ENCODE measurements around the gene SP1.
A peak's percentile ranks its signal among the peaks of the same experiment; 100 is the strongest.
"Not testable (repeated sequence)": the region's sequence is repeated elsewhere in the genome, so short reads cannot be mapped to it uniquely, and the experiment has no call there.

SP1 gene

DNA sequence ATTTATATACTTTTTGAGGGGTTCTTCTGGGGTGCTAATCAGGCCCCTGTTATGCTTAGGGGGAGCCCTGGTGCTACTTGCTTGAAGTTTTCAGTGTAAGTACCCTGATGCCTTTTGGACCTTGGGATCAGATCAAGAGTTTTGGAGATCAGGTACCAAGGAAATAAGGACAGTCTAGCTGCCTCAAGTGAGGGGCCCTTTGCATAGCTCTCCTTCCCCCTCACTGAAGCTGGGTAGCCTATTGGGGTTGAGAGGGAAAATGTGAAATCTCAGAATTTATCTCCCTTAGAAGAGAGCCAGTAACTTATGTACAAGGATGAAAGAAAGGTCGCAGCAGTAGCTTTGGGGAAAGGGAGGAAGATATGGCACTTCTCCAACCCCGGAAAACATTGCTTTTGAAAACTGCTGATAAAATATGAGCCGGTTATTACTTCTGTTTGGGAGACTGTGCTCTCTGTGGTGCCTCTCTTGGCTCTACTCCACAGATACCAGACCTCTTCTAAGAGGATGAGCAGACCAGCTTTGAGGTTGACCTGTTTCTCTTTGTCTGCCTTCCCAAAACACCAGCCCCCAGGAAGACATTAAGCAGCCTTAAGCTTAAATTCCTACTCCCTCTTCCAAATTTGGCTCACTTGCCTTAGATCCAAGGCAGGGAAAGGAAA, 34.9 kb downstream of the SP1 start:
- DNase-seq (ENCODE audit: low spot score) = no peak

- not testable (repeated sequence) for DNase-seq (ENCODE audit: low spot score)
These were observed 35.9 kb downstream of the SP1 start for GRCh38 chr12:53415752-53416389.

DNA sequence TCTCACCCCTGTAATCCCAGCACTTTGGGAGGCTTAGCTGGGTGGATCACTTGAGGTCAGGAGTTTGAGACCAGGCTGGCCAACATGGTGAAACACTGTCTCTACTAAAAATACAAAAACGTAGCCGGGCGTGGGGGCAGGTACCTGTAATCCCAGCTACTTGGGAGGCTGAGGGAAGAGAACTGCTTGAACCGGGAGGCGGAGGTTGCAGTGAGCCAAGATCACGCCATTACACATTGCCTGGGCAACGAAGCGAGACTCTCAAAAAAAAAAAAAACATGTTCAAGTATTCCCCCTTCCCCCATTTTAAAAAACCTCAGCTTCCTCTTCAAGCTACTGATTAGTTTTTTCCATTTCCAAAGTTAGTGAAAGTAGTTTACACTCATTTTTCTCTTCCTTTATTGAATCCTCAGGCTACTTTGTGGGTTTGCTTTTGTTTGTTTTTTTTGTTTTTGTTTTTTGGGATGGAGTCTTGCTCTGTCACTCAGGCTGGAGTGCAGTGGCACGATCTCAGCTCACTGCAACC, 37.4 kb downstream of the SP1 start:
- not testable (repeated sequence) for DNase-seq (ENCODE audit: low spot score)

- DNase-seq (ENCODE audit: low spot score) = no peak
These were observed 38.2 kb downstream of the SP1 start for GRCh38 chr12:53418221-53418620.

GRCh38 chr12:53419756-53420155, 39.8 kb downstream of the SP1 start:
- no peak for DNase-seq (ENCODE audit: low spot score)

DNA sequence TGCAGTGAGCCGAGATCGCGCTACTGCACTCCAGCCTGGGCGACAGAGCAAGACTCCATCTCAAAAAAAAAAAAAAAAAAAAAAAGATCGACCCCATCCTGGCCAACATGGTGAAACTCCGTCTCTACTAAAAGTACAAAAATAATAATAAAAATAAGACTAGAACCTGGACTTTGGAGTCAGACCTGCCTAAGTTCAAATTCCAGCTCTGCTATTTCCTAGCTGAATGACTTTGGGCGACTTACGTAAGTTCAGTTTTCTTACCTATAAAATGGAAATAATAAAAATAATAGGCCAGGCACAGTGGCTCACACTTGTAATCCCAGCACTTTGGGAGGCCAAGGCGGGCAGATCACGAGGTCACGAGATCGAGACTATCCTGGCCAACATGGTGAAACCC, 42.3 kb downstream of the SP1 start:
- not testable (repeated sequence) for DNase-seq (ENCODE audit: low spot score)

DNA sequence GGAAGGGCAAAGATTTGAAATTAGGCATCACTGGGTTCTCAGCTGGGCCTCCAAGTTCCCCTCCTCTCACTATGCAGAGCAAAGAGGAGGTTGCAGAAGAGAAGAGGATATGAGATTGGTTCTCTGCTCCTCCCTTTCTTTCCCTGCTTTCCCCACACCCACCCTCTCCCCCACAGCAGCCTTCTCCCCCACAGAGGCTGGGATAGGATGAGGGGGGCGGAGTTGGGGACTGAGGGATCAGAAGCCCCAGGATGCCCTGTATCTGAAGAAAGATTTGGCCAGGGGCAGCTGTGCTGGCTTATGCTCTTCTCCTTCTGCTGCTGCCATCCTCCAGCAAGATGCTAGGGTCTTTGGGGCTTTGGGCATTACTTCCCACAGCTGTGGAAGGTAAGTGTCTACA, 43.6 kb downstream of the SP1 start, which contains the start of gene AMHR2:
AMHR2 (plus strand) TSS at position 259 of the 400 bp plus-strand sequence; CDS start at position 339, 80 bp downstream.
- DNase-seq (ENCODE audit: low spot score) = no peak

- DNase-seq (ENCODE audit: low spot score) = no peak
These were observed 44.9 kb downstream of the SP1 start for GRCh38 chr12:53424626-53425514.

GRCh38 chr12:53425515-53426150, 45.7 kb downstream of the SP1 start:
- no peak for DNase-seq (ENCODE audit: low spot score)

DNA sequence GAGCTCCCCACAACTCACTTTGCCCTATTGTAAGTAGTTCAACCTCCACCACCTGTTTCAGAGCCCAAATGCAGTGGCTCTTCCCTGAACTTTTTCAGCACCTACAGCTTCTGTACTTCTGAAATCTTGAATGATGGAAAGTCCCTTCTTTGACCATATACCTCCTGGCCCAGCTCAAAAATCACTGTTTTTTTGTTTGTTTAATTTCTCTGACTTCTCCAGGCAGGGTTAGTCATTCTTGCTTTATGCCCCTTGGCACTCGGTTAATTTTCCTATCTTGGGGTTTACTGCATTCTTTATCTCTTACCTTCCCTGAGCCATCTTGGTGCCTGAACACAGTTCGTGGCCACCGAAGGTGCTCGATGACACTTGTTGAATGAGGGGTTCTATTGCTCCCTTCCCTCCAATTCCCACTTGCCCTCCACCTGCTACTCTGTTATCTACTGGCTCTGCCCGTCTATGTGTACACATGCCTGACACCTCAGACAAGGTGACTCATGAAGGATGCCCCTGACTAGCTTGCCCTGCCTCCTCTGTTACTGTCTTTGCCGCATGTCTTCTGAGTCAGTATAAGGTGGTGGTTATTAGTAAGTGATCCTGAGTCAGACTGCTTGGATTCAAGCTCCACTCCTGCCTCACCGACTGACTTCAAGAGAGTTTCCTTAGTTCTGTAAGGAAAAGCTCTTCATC, 48.1 kb downstream of the SP1 start:
- peak; percentile 32 for DNase-seq (ENCODE audit: low spot score)

DNA sequence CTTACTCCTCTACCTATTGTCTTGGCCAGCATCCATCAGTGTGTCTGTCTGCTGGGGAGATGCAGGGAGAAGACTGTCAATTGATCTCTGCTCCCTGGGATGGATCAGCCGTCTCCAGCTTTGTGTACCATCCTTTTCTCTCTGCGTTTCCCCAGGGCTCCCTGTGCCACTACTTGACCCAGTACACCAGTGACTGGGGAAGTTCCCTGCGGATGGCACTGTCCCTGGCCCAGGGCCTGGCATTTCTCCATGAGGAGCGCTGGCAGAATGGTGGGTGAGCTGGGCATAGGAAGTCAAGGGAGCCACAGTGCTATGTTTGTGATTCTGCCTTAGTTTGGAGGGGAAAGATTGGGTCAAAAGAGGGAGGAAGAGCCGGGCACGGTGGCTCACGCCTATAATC, 48.8 kb downstream of the SP1 start:
- no peak for DNase-seq (ENCODE audit: low spot score)

- no peak for DNase-seq (ENCODE audit: low spot score)
These were observed 50.1 kb downstream of the SP1 start for GRCh38 chr12:53430116-53430515.

- DNase-seq (ENCODE audit: low spot score) = no peak
These were observed 51.2 kb downstream of the SP1 start for GRCh38 chr12:53431187-53431586.

- DNase-seq (ENCODE audit: low spot score) = not testable (repeated sequence)
These were observed 55.4 kb downstream of the SP1 start for GRCh38 chr12:53435326-53435725.

GRCh38 chr12:53439582-53439981, 59.6 kb downstream of the SP1 start:
- DNase-seq (ENCODE audit: low spot score) = not testable (repeated sequence)

- peak; percentile 100 for DNase-seq (ENCODE audit: low spot score)
These were observed 61.3 kb downstream of the SP1 start, which contains the start of gene PRR13 for GRCh38 chr12:53441040-53441833. TSS of gene PRR13 (plus strand) at chr12:53441734. CDS start at chr12:53442715, 981 bp downstream.

DNA sequence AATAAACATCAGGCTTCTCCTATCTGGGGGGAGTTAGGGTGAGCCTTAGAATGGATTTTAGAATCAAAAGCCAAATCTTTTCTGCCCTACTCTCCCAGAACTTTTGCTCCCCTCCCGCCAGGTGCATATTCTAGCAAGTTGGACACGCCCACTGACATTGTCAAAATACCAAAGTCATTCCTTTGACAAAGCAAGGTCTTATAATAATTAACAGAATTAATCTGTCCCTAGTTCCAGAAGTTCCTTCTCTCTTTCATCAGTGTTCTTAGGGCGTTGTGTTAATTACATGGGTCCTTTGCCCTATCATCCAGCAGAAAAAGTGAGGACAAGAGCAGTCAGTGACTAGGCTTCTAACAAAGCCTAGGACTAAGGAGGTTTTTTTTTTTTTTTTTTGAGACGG, 64.0 kb downstream of the SP1 start:
- DNase-seq (ENCODE audit: low spot score) = no peak

DNA sequence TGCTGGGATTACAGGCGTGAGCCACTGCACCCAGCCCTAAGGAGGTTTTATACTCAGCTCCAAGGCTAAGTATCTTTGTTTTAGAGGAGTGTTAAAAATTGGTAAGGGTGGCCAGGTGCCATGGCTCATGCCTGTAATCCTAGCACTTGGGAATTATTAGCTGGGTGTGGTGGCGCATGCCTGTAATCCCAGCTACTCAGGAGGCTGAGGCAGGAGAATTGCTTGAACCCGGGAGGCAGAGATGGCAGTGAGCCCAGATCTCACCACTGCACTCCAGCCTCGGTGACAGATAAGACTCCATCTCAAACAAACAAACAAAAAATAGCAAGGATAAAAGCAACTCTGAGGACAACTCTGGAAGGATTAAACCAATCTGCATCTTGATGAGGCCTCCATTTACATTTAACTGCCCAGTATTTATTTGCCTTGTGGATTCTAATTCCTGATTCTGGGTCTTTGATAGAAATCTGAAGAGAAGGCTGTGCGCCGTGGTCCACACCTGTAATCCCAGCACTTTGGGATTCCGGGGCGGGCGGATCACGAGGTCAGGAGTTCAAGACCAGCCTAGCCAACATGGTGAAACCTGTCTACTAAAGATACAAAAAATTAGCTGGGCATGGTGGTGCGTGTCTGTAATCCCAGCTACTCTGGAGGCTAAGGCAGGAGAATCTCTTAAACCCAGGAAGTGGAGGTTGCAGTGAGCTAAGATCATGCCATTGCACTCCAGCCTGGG, 64.8 kb downstream of the SP1 start:
- DNase-seq (ENCODE audit: low spot score) = not testable (repeated sequence)

- DNase-seq (ENCODE audit: low spot score) = no peak
These were observed 71.0 kb downstream of the SP1 start for GRCh38 chr12:53450936-53451335.

Measured in CD4-positive, alpha-beta T cell treated with Interleukin-15 for 4 hours (primary cell).